ENCODE measurements around the gene ARHGAP23.
"Not testable (repeated sequence)": the region's sequence is repeated elsewhere in the genome, so short reads cannot be mapped to it uniquely, and the experiment has no call there.

Gene ARHGAP23

DNA sequence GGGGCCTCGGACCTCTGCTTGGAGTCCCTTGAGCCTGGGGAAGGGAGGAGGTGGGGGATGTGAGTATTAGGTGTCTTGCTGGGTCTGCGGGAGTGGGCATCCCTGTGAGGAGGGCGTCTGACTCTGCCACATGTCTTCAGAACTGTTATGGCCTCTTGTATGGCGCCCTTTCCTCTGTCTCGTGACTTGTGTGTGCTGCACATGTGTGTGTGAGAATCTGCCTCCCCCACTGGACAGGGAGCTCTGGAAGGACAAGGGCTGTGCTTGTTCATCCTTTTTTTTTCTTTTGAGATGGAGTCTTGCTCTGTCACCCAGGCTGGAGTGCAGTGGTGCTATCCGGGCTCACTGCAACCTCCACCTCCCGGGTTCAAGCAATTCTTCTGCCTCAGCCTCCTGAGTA is 33.4 kb downstream of the ARHGAP23 start:
- no peak for DNase-seq

DNA sequence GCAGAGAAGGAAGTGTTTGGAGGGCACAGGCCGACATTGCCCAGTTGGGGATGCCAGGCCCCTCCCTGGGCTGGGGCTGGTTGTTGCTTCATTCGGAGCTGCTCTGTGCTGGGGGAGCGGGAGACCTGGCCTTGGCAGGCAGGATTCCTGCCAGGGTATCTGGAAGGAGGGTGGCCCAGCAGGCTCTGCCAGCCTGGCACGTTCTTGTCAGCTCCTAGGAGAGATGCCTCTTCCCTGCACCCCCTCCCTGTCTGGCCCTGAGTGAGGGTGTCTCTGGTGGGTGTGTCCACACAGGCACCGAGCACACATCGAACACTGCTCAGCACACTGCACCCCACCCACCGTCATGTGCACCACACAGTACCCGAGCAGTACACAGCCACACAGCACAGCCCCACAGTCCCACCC is 35.2 kb downstream of the ARHGAP23 start:
- no peak for DNase-seq

DNA sequence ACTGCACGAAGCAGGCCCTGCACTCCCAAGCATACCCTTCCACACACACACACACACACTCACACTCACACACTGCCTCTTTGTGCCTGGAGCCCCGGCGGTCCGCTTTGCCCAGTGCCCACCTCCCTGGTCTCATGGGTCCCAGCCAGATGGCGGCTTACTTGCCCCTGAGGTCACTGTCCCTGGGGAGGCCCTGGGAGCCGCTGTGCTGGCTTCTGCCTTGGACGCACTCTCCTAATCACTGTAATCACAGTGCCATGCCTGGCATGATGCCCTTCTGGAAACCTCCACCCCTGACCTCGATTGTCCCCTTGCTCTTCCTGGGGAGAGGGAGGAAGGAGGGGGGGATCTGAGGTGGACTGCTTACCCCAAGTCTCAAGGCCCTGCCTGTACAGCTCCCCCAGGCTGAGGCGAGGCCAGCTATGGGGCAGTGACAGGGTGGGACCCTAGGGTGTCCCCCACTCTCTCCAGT is 36.0 kb downstream of the ARHGAP23 start:
- DNase-seq, result no peak

DNA sequence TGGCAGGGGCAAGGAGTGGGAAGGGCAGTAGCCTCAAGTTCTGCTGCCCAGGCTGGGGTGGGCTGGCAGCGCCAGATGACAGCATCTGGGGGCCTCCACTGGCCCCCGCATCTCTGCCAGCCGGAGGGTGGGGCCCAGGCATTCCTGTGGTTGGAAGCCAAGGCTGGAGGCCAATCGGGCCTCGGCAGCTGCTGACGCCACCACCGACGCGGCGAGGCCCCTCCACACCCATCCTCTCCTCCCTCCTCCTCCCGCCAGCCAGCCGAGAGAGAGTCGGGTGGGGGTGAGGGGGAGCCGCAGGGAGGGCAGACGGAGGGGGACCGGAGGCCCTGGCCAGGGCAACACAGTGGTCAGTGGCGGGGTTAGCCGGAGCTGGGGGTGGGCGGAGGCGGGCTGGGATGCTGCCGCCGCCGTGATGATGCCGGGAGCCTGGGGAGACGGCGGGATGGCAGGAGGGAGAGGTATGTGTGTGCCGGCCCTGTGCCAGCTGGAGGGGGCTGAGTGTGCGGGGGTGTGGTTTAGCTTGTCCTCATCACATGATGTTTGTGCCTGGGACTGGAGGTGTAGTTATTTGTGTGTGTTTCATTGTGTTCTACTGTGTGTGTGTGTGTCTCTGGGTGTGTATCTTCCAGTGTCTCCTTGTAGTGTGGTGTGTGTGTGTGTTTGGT is 36.6 kb downstream of the ARHGAP23 start:
- peak; percentile 91 for DNase-seq

DNA sequence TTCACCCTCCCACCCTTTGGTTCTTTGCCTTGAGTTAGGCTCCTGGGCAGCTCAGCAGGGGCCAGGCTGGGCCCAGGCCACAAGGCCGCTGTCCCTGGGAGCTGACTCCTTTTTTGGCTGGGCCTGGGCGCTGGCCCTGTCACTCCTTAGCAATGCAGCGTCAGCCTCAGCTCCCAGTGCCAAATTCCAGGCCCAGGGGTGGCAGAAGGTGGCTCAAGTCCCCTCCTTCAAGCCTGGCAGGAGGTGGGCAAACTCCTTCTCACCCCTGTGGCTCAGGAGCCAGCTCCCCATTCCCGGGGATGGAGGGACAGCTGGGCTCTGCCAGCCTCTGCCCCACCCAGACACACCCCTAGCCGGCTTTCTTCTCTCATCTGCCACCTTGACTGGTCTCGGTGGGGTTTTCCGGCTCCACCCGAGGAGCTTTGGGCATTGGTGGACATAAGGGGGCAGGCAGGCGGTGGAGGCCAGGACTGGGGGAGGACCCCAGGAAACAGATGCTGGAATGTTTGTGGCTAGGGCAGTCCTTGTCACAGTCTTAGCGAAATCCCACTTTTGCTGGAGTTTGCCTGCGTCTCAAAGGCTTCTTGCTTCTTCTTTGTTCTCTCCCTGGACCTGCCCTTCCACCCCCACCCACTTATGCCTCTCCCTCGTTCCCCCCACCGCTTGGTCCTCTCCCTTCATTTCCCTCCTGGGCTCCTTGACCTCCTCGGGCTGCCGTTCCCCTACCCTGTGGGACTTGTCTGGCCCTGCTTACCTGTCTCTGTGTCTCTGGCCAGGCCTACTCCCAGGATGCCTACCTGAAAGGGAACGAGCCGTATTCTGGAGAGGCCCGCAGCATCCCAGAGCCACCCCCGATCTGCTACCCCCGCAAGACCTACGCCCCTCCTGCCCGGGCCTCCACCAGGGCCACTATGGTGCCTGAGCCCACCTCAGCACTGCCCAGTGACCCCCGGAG is 37.4 kb downstream of the ARHGAP23 start:
- peak; percentile 71 for DNase-seq

DNA sequence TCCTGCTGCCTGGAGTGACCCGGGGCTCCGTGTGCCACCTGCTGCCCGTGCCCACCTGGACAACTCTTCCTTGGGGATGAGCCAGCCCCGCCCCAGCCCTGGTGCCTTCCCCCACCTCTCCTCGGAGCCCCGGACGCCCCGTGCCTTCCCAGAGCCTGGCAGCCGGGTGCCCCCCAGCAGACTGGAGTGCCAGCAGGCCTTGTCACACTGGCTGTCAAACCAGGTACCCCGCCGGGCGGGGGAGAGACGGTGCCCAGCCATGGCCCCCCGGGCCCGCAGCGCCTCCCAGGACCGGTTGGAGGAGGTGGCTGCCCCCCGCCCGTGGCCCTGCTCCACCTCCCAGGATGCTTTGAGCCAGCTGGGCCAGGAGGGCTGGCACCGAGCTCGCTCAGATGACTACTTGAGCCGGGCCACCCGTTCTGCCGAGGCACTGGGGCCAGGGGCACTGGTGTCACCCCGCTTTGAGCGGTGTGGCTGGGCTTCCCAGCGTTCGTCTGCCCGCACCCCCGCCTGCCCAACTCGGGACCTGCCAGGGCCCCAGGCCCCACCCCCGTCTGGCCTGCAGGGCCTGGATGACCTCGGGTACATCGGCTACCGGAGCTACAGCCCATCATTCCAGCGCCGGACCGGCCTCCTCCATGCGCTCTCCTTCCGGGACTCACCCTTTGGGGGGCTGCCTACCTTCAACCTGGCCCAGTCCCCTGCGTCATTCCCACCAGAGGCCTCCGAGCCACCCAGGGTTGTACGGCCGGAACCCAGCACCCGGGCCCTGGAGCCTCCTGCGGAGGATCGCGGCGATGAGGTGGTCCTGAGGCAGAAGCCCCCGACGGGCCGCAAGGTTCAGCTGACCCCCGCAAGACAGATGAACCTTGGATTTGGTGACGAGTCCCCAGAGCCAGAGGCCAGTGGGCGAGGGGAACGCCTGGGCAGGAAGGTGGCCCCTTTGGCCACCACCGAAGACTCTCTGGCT is 38.4 kb downstream of the ARHGAP23 start:
- no peak for DNase-seq

DNA sequence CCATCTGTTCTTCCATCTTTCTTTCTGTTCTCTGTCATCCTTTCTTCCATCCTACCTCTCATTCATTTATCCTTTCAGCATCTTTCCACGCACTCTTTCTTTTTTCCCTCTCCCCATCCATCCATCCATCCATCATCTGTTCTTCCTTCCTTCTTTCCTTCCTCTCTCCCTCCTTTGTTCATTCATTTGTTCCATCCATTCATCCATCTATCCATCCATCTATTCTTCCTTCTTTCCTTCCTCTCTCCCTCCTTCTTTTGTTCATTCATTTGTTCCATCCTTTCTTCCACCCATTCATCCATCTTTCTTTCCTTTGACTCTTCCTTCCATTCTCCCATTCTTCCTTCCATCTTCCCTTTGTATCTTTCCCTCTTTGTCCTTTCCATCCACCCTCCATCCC is 39.2 kb downstream of the ARHGAP23 start:
- no peak for DNase-seq

DNA sequence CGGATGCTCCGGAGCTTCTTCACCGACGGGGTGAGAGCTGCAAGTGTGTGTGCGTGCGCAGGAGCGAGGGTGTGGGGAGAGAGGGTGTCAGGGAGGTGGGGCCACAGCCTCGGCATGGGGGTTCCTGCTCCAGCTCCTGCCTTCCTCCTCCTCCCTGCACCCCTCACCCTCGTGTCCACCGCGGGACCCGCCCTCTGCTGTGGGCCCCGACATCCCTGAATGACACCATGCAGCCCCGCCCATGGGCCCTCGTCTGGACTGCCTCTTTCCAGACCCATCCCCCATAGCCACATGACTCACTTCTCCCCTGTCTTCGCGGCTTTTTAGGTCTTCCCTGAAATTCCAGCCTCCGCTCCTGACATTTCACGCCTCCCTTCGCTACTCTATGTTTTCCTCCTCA is 41.6 kb downstream of the ARHGAP23 start:
- DNase-seq, result peak; percentile 74

DNA sequence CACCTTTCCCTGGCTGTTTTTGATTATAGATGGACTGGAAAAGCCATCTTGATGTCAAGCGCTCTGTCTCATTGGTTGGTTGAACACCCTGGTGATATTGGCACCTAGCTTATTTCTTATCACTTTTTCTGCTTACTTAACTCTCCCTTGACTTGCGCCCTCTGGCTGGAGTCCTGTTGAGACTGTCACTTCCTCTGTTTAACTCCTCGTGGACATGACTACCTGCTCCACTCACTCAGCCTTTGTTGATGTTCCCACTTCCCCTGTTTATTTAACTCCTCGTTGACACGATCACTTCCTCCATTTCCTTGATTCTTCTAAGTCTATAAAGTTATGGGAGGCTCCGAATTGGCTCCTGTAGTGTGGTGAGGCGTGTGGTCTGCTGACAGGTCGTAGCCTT is 43.0 kb downstream of the ARHGAP23 start:
- peak; percentile 24 for DNase-seq

DNA sequence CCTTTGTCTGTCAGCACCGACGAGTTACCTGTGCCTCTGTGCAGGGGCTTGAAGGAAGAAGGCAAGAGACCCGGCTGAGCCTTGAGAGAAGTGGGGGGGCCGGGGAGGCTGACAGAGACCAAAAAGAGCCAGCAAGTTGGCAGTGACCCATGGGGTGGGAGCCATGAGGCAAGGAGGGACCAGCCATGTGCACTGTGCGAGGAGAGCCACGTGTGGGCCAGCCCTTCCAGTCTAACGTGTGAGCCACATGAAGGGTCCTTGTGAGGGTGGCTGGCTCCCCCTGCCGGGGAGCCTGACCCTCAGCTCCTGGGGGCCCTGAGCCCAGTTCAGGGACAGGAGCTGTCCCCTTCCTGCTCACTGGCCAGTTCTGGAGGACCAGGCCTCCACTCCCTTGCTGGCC is 46.4 kb downstream of the ARHGAP23 start:
- not testable (repeated sequence) for DNase-seq

DNA sequence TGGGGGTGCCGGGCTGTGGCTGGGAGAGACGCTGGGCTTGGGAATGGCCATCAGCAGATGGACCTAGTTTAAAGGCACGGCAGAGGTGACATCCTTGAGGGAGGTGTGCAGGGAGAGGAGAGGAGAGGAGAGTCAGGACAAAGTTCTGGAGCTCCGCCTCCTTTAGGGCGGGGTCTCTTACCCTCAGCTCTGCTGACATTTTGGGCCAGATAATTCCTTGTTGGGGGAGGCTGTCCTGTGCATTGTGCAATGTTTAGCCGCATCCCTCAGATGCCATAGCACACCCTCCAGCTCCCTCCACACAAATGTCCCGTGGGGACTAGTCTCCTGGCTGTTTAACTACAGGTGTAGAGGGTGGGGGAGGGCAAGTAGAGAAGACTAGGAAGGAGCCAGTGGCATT is 48.3 kb downstream of the ARHGAP23 start:
- DNase-seq, result no peak

DNA sequence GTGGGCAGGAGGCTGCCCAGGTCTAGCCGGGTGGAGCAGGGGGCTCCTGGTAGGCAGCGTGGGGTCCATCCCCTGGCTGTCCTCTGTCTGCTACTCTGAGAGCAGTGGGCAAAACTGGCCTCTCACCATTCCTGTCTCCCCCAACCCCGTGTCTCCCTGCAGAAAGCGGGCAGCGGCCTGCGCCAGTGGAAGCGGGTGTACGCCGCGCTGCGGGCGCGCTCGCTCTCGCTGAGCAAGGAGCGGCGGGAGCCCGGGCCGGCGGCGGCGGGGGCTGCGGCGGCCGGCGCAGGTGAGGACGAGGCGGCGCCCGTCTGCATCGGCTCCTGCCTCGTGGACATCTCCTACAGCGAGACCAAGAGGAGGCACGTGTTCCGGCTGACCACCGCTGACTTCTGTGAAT is 49.2 kb downstream of the ARHGAP23 start:
- not testable (repeated sequence) for DNase-seq

DNA sequence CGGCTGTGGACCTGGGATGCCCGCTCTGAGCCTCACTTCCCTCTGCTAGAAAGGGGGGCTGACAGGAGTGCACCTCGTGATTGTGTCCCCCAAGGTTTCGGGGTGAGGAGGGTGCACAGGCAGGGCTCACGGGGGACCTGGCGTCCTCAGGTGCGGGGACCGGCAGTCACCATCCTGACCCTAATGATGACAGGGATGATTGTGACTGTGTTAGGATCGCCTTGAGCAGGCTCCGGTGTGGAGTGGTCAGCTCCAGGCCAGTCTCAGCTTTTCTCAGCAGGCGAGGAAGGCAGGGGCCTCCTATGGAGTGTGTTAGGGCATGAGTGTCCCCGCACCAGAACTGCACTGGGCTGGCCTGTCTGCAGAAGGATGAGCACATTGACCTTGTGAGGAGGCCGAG is 49.7 kb downstream of the ARHGAP23 start:
- DNase-seq, result not testable (repeated sequence)

DNA sequence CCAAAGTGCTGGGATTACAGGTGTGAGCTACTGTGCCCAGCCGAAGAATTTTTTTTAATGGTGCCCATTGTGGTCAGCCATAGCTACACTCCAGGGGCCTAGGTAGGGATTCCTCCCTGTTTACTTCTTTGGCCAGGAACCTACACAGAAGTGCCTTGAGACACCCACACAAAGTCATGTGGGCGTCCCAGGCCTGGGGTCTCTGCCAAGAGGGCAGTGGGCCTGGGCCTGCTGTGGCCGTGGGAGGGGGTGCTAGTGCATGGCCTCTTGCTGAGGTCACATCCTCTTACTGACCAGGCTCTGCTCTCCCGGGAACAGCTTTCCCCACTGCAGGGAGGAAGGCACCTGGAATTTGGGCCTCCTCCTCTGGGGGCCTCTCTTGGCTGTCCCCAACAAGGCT is 50.4 kb downstream of the ARHGAP23 start:
- not testable (repeated sequence) for DNase-seq

DNA sequence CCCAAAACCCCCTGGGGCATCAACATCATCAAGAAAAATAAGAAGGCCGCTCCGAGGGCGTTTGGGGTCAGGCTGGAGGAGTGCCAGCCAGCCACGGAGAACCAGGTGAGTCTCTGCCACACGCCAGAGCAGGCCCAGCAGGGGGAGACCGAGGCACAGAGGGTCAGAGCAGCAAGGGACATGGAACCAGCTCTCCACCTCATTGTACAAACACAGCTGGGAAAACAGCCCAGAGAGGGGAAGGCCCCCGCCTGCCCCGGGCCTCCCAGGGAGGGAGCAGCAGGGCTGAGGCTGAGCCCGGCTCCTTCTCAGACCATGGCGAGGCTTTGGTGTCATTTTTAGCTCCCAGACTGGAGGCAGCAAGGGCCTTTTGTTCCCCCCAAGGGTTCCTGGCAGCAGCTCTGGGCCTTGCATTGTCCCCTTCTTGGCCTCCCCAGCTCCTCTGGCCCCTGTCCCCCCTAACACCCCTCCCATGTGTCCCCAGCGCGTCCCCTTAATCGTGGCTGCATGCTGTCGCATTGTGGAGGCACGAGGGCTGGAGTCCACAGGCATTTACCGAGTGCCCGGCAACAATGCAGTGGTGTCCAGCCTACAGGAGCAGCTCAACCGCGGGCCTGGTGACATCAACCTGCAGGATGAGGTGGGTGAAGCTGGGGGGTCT is 53.9 kb downstream of the ARHGAP23 start:
- DNase-seq, result not testable (repeated sequence)

DNA sequence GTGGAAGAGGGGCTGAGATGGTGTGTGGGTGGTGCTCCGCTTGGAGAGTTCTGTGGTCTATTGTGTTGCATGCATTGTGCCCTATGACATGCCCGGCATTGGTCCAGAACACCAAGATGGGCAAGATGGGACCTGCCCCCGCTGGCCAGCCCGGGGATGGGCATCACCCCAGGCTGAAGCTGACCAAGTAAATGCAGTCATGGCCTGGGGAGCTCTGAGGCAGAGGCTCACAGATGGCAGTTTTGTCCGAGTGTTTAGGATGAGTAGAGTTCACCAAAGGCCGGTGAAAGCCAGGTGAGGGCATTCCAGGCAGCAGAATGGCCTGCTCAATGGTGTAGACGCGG is 54.4 kb downstream of the ARHGAP23 start:
- DNase-seq, result not testable (repeated sequence)

DNA sequence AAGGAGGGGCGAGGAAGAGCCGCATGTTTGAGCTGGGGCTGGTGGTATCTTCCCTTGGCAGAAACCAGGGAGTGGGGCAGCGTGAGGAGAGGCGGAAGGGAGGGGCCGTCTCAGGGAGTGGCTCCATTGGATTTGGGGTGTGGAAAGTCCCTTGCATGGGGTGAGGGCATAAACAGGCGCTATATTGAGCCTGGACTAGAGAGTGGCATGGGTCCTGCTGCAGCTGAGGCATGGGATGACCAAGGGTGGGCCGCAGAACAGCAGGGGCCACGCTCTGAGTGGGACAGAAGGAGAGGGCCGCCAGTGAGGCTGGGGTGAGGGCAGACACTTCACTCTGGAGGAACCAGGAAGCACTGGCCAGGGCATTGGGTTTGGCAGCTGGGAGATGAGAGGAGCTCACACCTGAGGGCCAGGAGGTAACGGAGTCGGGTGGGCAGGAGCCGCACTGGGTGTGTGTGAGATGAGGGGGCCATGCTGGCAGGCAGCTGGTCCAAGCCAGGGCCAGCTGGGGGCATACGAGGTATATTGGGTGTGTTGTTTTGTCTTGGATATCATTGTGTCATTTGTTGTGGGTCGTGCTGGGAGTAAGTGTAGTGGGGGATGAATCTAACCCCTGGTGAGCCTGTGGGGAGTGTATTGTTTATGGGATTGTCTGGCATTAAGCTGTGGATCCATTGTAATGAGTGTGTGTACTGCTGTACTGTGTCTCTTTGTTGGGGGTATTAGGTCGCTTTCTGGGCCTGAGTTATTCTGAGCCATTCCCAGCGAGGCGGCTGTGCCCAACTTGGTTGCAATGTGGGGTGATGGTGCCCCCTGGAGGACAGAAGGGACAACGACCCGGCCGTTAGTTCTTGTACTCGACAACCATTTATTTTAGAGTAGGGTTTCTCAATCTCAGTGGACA is 56.2 kb downstream of the ARHGAP23 start:
- DNase-seq, result peak; percentile 52

DNA sequence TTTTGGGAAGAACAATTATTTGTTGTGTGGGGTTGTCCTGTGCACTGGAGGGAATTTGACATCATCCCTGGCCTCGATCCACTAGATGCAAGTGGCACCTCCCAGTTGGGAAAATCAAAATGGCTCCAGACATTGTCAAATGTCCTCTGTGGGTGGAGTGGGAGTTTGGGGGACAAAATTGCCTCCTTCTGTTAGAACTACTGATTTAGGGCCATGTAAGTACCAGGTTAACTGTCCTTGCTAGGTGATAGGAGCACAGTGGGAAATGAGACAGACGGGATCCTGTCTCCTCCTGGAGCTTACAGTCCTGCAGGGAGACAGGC is 56.8 kb downstream of the ARHGAP23 start:
- DNase-seq, result no peak

DNA sequence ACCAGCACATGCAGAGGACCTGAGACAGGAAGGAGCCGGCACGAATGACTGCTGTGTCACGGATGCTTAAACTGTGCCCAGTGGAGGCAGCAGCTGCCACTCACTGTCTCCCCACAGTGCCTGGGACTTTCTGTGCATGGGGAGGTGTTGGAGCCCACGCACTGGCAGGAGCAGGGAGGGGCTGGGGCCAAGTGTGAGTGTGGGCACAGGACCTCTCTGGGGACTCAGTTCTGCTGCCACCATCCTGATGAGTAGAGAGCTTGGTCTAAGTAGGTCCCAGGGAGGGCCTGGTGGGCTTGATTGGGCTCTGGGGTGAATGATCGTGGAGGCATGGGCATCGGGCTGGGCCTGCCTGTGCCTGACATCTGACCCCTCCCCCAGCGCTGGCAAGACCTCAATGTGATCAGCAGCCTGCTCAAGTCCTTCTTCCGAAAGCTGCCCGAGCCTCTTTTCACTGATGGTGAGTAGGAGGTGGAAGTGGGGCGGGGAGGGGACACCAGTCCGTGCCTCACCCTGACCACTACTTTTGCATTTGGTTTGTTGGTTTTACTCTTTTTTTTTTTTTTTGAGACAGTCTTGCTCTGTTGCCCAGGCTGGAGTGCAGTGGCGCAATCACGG is 57.5 kb downstream of the ARHGAP23 start:
- not testable (repeated sequence) for DNase-seq

DNA sequence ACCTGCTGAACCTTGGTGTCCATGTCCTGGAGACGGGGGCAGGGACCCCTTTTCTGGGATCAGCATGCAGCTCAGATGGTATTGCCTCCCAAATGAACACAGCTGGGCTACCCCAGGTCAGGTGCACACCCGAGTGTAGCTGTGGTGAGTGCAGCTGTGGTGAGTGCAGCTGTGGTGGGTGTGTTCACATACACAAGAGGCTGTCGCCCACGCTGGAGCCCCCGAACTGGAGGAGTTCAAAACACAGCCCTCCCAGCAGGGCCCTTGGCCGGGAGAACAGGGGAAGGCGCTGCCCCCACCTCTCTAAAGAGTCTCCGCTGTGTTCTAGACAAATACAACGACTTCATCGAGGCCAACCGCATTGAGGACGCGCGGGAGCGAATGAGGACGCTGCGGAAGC is 61.5 kb downstream of the ARHGAP23 start:
- DNase-seq, result not testable (repeated sequence)

Measured in HCEC 1CT (cell line).